Loucy (cell line): Measurements from ENCODE around the gene OBP2B.
"Not testable (repeated sequence)": the region's sequence is repeated elsewhere in the genome, so short reads cannot be mapped to it uniquely, and the experiment has no call there.

ENCODE experiments used
- H2AFZ ChIP-seq: fragments of 200-600 bp; sonication (generic); 2 replicates; pipeline ENCODE4 v1.6.0; 2016; ENCODE audit warnings: antibody characterized with exemption, mild to moderate bottlenecking, low read length, moderate library complexity
- H3F3A ChIP-seq: fragments of 200-600 bp; 2 replicates; pipeline ENCODE4 v1.6.0; 2016; ENCODE audit warnings: antibody characterized with exemption, low read depth, mild to moderate bottlenecking
- H3K27me3 ChIP-seq: fragments of 200-600 bp; sonication (generic); 2 replicates; pipeline ENCODE4 v1.6.1; 2014; ENCODE audit warnings: low read length, mild to moderate bottlenecking; ENCODE audit not compliant: insufficient read depth, poor library complexity, severe bottlenecking
- H3K36me3 ChIP-seq: fragments of 200-600 bp; sonication (generic); 2 replicates; pipeline ENCODE4 v1.6.1; 2016; ENCODE audit warnings: low read length; ENCODE audit not compliant: insufficient read depth
- H3K4me1 ChIP-seq: fragments of 200-600 bp; sonication (generic); 2 replicates; pipeline ENCODE4 v1.5.1; 2014; ENCODE audit warnings: low read length, mild to moderate bottlenecking; ENCODE audit not compliant: insufficient read depth, poor library complexity, severe bottlenecking
- H3K4me2 ChIP-seq: fragments of 200-600 bp; sonication (generic); 2 replicates; pipeline ENCODE4 v1.6.0; 2014; ENCODE audit warnings: antibody characterized with exemption, low read length, low read depth, mild to moderate bottlenecking; ENCODE audit not compliant: poor library complexity, severe bottlenecking
- H3K4me3 ChIP-seq: fragments of 200-600 bp; sonication (generic); 2 replicates; pipeline ENCODE4 v1.5.1; 2014; ENCODE audit warnings: low read length, mild to moderate bottlenecking, mixed read lengths; ENCODE audit not compliant: poor library complexity, severe bottlenecking
- H3K79me2 ChIP-seq: fragments of 200-600 bp; sonication (generic); 2 replicates; pipeline ENCODE4 v1.6.1; 2014; ENCODE audit warnings: low read length; ENCODE audit not compliant: insufficient read depth
- H3K9ac ChIP-seq: fragments of 200-600 bp; sonication (generic); 2 replicates; pipeline ENCODE4 v1.6.0; 2014; ENCODE audit warnings: mild to moderate bottlenecking, low read depth, low read length, moderate library complexity; ENCODE audit not compliant: poor library complexity, severe bottlenecking
- H3K9me2 ChIP-seq: fragments of 200-600 bp; sonication (generic); replicated peaks from 2 replicates; pipeline ENCODE4 v1.6.1; 2016; ENCODE audit warnings: low read depth, low read length, mixed read lengths
- H3K9me3 ChIP-seq: fragments of 200-600 bp; sonication (generic); 2 replicates; pipeline ENCODE4 v1.6.1; 2014; ENCODE audit warnings: mild to moderate bottlenecking, antibody characterized with exemption, low read length, low read depth; ENCODE audit not compliant: insufficient read depth
- H4K20me1 ChIP-seq: fragments of 200-600 bp; sonication (generic); 2 replicates; pipeline ENCODE4 v1.6.0; 2014; ENCODE audit warnings: antibody characterized with exemption, low read length, mild to moderate bottlenecking; ENCODE audit not compliant: insufficient read depth, poor library complexity, severe bottlenecking
- EZH2phosphoT487 ChIP-seq: fragments of 200-600 bp; IDR thresholded peaks from 2 replicates; pipeline ENCODE4 v1.6.1; 2018; ENCODE audit warnings: antibody characterized with exemption, mild to moderate bottlenecking, moderate library complexity, borderline replicate concordance
- TF ChIP-seq, protein P1 (sequence below): fragments of 200-600 bp; sonication (generic); conservative IDR thresholded peaks from 2 replicates; pipeline ENCODE4 v1.5.1; 2014; ENCODE audit warnings: mild to moderate bottlenecking, antibody characterized with exemption, low read length

OBP2B gene

DNA sequence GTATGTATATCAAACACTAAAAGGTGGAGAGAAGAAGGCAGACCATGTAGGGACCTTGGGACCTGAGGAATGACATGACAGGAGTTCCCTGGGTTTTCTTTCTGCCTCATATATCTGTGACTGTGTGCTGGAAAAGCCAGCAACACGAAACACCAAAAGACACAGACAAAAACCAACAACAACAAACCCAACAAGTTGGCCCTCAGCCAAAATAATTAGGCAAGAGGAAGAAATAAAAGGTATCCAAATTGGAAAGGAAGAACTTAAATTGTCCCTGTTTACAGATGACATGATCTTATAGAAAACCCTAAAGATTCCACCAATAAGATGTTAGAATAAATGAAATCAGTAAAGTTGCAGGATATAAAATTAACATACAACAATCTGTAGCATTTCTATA, 44.2 kb upstream of the OBP2B start:
- no peaks in the 10 kb centered on the region for H3K36me3 ChIP-seq
- no peak overlapping the region for H2AFZ ChIP-seq
- TF ChIP-seq, protein P1, sequence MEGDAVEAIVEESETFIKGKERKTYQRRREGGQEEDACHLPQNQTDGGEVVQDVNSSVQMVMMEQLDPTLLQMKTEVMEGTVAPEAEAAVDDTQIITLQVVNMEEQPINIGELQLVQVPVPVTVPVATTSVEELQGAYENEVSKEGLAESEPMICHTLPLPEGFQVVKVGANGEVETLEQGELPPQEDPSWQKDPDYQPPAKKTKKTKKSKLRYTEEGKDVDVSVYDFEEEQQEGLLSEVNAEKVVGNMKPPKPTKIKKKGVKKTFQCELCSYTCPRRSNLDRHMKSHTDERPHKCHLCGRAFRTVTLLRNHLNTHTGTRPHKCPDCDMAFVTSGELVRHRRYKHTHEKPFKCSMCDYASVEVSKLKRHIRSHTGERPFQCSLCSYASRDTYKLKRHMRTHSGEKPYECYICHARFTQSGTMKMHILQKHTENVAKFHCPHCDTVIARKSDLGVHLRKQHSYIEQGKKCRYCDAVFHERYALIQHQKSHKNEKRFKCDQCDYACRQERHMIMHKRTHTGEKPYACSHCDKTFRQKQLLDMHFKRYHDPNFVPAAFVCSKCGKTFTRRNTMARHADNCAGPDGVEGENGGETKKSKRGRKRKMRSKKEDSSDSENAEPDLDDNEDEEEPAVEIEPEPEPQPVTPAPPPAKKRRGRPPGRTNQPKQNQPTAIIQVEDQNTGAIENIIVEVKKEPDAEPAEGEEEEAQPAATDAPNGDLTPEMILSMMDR, result no peak
- TF ChIP-seq EZH2phosphoT487, result no peak
- no peaks in the 10 kb centered on the region for H3K79me2 ChIP-seq
- no peak overlapping the region for H3K4me2 ChIP-seq
- no peaks in the 10 kb centered on the region for H3K9me3 ChIP-seq
- H4K20me1 ChIP-seq, result no peaks in the 10 kb centered on the region
- H3F3A ChIP-seq, result no peaks in the 10 kb centered on the region
- no peaks in the 10 kb centered on the region for H3K27me3 ChIP-seq
- H3K9me2 ChIP-seq, result no peaks in the 10 kb centered on the region
- H3K4me1 ChIP-seq, result peaks cover 5% of the 10 kb centered on the region
- no peak overlapping the region for H3K4me3 ChIP-seq
- no peak overlapping the region for H3K9ac ChIP-seq

DNA sequence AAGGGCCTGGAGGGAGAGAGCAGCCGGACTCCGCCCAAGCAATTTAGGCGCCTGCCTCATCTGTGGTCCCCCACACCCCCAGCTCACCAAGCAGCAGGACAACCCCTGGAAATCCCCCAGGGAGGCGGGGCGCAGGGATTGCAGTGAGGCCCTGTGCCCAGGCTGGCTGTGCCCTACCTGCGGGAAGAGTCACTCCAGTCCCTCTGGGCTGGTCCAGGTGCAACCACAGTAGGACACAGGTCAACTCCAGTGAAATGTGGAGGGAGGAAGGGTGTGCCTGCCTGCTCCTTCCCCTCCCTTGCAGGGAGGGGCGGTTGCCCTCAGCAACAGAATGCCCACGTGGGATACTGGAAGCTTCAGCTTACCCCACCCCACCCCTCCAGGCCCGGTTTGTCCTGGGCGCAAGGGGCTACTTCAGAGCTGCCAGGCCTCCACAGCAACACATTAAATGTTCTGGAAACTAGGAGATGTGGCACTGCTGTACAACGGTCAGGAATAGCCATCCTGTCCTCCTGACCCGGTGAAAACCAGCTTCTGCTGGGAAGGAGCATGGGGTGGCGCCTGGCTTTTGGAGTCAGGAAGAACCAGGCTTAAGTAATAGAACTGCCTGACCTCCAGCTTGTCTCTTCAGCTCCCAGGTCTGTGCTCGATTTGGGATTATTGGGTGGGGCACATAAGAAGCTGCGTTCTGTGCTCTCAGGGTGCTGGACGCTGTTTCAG, 43.4 kb upstream of the OBP2B start:
- H3F3A ChIP-seq, result no peaks in the 10 kb centered on the region
- no peaks in the 10 kb centered on the region for H3K27me3 ChIP-seq
- no peaks in the 10 kb centered on the region for H3K36me3 ChIP-seq
- H3K4me2 ChIP-seq, result no peak overlapping the region
- H3K9me2 ChIP-seq, result no peaks in the 10 kb centered on the region
- peaks cover 3% of the 10 kb centered on the region for H3K4me1 ChIP-seq
- H4K20me1 ChIP-seq, result no peaks in the 10 kb centered on the region
- no peaks in the 10 kb centered on the region for H3K9me3 ChIP-seq
- TF ChIP-seq EZH2phosphoT487, result no peak
- TF ChIP-seq, protein P1, result no peak
- H3K9ac ChIP-seq, result no peak overlapping the region
- H3K79me2 ChIP-seq, result no peaks in the 10 kb centered on the region
- no peak overlapping the region for H3K4me3 ChIP-seq
- H2AFZ ChIP-seq, result no peak overlapping the region

DNA sequence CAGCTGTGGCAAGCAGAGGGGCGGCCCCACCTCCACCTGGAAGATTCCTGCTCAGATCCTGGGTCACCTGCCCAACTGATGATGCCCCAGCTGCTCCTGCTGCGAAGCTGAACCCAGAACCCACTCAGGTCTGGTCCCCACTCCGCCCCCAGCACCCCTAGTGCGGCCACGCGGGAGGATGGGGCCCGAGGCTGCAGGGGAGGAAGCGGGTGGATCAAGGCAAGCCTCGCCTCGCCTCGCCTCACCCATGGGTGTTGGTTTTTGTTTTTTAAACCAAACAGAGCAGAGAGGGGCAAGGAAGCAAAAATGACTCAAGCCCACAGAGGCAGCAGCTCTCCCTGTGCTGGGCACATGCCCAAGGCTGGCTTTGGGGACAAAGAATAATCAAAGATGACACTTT, 42.7 kb upstream of the OBP2B start:
- no peak overlapping the region for H3K4me2 ChIP-seq

DNA sequence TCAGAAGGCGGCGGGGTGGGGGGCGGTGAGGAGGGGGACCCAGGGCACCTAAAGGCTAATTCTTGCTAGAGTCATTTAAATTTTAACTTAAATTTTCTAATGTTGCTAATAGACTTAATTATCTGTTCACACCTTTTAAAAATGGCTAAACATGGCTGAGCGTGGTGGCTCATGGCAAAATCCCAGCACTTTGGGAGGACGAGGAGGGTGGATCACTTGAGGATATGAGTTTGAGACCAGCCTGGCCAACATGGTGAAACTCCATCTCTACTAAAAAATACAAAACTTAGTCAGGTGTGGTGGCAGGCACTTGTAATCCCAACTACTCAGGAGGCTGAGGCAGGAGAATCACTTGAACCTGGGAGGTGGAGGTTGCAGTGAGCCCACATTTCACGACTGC, 42.2 kb upstream of the OBP2B start:
- H3K9ac ChIP-seq, H3K9me2 ChIP-seq, H3K36me3 ChIP-seq, H3F3A ChIP-seq, H3K27me3 ChIP-seq, H4K20me1 ChIP-seq, H3K79me2 ChIP-seq, H3K9me3 ChIP-seq, H3K4me3 ChIP-seq, H3K4me1 ChIP-seq, H3K4me2 ChIP-seq, H2AFZ ChIP-seq: not testable (repeated sequence)

More for the DNA sequence above, 42.7 kb upstream of the OBP2B start:
- H3K4me3 ChIP-seq, result no peak overlapping the region
- H3K9ac ChIP-seq, result no peak overlapping the region
- H3K9me2 ChIP-seq, result no peaks in the 10 kb centered on the region
- no peaks in the 10 kb centered on the region for H3F3A ChIP-seq
- no peaks in the 10 kb centered on the region for H3K27me3 ChIP-seq
- no peak overlapping the region for H2AFZ ChIP-seq
- H3K36me3 ChIP-seq, result no peaks in the 10 kb centered on the region
- no peak for TF ChIP-seq EZH2phosphoT487
- H3K4me1 ChIP-seq, result no peaks in the 10 kb centered on the region
- H4K20me1 ChIP-seq, result no peaks in the 10 kb centered on the region
- H3K79me2 ChIP-seq, result no peaks in the 10 kb centered on the region
- no peaks in the 10 kb centered on the region for H3K9me3 ChIP-seq
